IMR-90 (cell line): ENCODE measurements around the gene ANKRD11. TPM values are rescaled to one million over a fixed set of nuclear protein-coding genes. Genes with fewer than 3 reads are reported as not detected.

Experiments
- ATAC-seq: fragments of 200-7000 bp; cut with Tn5 transposase; 2 replicates; pipeline ENCODE4 v1.9.1; 2020; ENCODE audit warnings: low read depth, mild to moderate bottlenecking, moderate library complexity
- BruUV-seq: library from RNA; stranded (reverse); fragments of 400-500 nt; replicated peaks from 2 replicates; lab custom pipeline; 2021; lab: Mats Ljungman, UMichigan
- CTCF ChIA-PET: fragments of 300-600 bp; formaldehyde crosslinking; extraction: SDS; loops from one replicate; lab custom pipeline; 2021; ENCODE audit warnings: antibody characterized with exemption; lab: Yijun Ruan, JAX
- POLR2A ChIA-PET: fragments of 300-600 bp; sonication (Branson Sonifier 250); formaldehyde crosslinking; loops from one replicate; lab custom pipeline; 2022; ENCODE audit warnings: antibody characterized with exemption; ENCODE audit not compliant: unreplicated experiment; lab: Charles Lee
- DNase-seq: peaks from one replicate; pipeline ENCODE4 v3.0.0; 2013
- H2AFZ ChIP-seq: replicated peaks from 2 replicates; pipeline ENCODE3; 2013; ENCODE audit warnings: low read length, mild to moderate bottlenecking; ENCODE audit not compliant: poor library complexity
- H2AK5ac ChIP-seq: 2 replicates; pipeline ENCODE4 v1.6.1; 2013; ENCODE audit warnings: low read depth, low read length, inconsistent platforms
- H2AK9ac ChIP-seq: replicated peaks from 2 replicates; pipeline ENCODE3; 2013; ENCODE audit warnings: mild to moderate bottlenecking, low read depth, low read length, moderate library complexity; ENCODE audit not compliant: poor library complexity
- H2BK120ac ChIP-seq: 2 replicates; pipeline ENCODE4 v1.6.1; 2013; ENCODE audit warnings: low read depth, low read length, inconsistent platforms
- H2BK15ac ChIP-seq: 3 replicates; pipeline ENCODE4 v1.6.1; 2013; ENCODE audit warnings: low read depth, low read length, inconsistent platforms
- H2BK20ac ChIP-seq: 2 replicates; pipeline ENCODE4 v1.6.1; 2013; ENCODE audit warnings: low read depth, mild to moderate bottlenecking, inconsistent platforms, low read length, moderate library complexity
- H2BK5ac ChIP-seq: 2 replicates; pipeline ENCODE4 v1.6.1; 2013; ENCODE audit warnings: mild to moderate bottlenecking, low read depth, low read length, inconsistent platforms; ENCODE audit not compliant: poor library complexity, severe bottlenecking
- H3K14ac ChIP-seq: replicated peaks from 2 replicates; pipeline ENCODE4 v1.6.1; 2013; ENCODE audit warnings: low read depth, low read length, inconsistent platforms
- H3K18ac ChIP-seq: 2 replicates; pipeline ENCODE4 v1.6.1; 2013; ENCODE audit warnings: low read depth, low read length, control low read depth
- H3K23ac ChIP-seq: 2 replicates; pipeline ENCODE4 v1.6.1; 2013; ENCODE audit warnings: low read depth, low read length, inconsistent platforms
- H3K27ac ChIP-seq: 2 replicates; pipeline ENCODE4 v1.5.1; 2013; ENCODE audit warnings: mild to moderate bottlenecking, control low read depth, low read length; ENCODE audit not compliant: insufficient read depth
- H3K27me3 ChIP-seq: 2 replicates; pipeline ENCODE4 v1.6.1; 2013; ENCODE audit warnings: low read length; ENCODE audit not compliant: control insufficient read depth, insufficient read depth
- H3K36me3 ChIP-seq: 2 replicates; pipeline ENCODE4 v1.6.1; 2013; ENCODE audit warnings: low read length, mixed read lengths; ENCODE audit not compliant: control insufficient read depth, insufficient read depth
- H3K4ac ChIP-seq: 2 replicates; pipeline ENCODE4 v1.6.1; 2013; ENCODE audit warnings: low read depth, low read length, inconsistent platforms
- H3K4me1 ChIP-seq: 2 replicates; pipeline ENCODE4 v1.6.1; 2013; ENCODE audit warnings: low read length, mixed read lengths; ENCODE audit not compliant: control insufficient read depth, insufficient read depth
- H3K4me2 ChIP-seq: 2 replicates; pipeline ENCODE4 v1.6.1; 2013; ENCODE audit warnings: low read depth, mild to moderate bottlenecking, control low read depth, low read length, moderate library complexity
- H3K4me3 ChIP-seq: 2 replicates; pipeline ENCODE4 v1.5.1; 2013; ENCODE audit warnings: low read depth, mild to moderate bottlenecking, control low read depth, low read length, moderate library complexity; ENCODE audit not compliant: insufficient read depth
- H3K56ac ChIP-seq: 2 replicates; pipeline ENCODE4 v1.6.1; 2013; ENCODE audit warnings: low read length, inconsistent platforms; ENCODE audit not compliant: insufficient read depth; ENCODE audit errors: extremely low read depth
- H3K79me1 ChIP-seq, 2 experiments: 2 replicates each; pipeline ENCODE4 v1.6.1; 2013; ENCODE audit warnings: low read length in 2 of 2, inconsistent platforms in 1 of 2, low read depth in 1 of 2
- H3K9ac ChIP-seq: 2 replicates; pipeline ENCODE4 v1.6.1; 2013; ENCODE audit warnings: low read depth, low read length, control low read depth
- H3K9me1 ChIP-seq: 2 replicates; pipeline ENCODE4 v1.6.1; 2013; ENCODE audit warnings: low read length, inconsistent platforms; ENCODE audit not compliant: insufficient read depth
- H3K9me3 ChIP-seq: 2 replicates; pipeline ENCODE4 v1.6.1; 2013; ENCODE audit warnings: low read length; ENCODE audit not compliant: control insufficient read depth, insufficient read depth
- H4K20me1 ChIP-seq: 2 replicates; pipeline ENCODE4 v1.6.1; 2013; ENCODE audit warnings: low read length, inconsistent platforms; ENCODE audit not compliant: insufficient read depth
- H4K5ac ChIP-seq: 2 replicates; pipeline ENCODE4 v1.6.1; 2013; ENCODE audit warnings: mild to moderate bottlenecking, low read depth, low read length, control low read depth
- H4K8ac ChIP-seq, 2 experiments: 2 replicates each; pipeline ENCODE4 v1.6.1; 2013; ENCODE audit warnings: low read depth in 2 of 2, low read length in 2 of 2, control low read depth in 1 of 2, inconsistent platforms in 1 of 2
- H4K91ac ChIP-seq: 2 replicates; pipeline ENCODE4 v1.6.1; 2013; ENCODE audit warnings: low read depth, low read length, inconsistent platforms; ENCODE audit not compliant: insufficient read depth
- BHLHE40 ChIP-seq: fragments of 150-350 bp; IDR thresholded peaks from 2 replicates; pipeline ENCODE4 v1.6.1; 2016; ENCODE audit warnings: mild to moderate bottlenecking, low read depth, low read length
- CEBPB ChIP-seq: IDR thresholded peaks from 2 replicates; pipeline ENCODE4 v1.6.1; 2012; ENCODE audit warnings: low read depth, low read length, improper control_type of control experiment
- CHD1 ChIP-seq: IDR thresholded peaks from 2 replicates; pipeline ENCODE4 v1.6.1; 2012; ENCODE audit warnings: low read depth, low read length, improper control_type of control experiment
- MAFK ChIP-seq: IDR thresholded peaks from 2 replicates; pipeline ENCODE4 v1.6.1; 2012; ENCODE audit warnings: low read depth, low read length, improper control_type of control experiment
- MAZ ChIP-seq: IDR thresholded peaks from 2 replicates; pipeline ENCODE4 v1.6.1; 2012; ENCODE audit warnings: low read depth, mild to moderate bottlenecking, low read length, improper control_type of control experiment, moderate library complexity, borderline replicate concordance
- MXI1 ChIP-seq: IDR thresholded peaks from 2 replicates; pipeline ENCODE4 v1.6.1; 2012; ENCODE audit warnings: low read depth, mild to moderate bottlenecking, low read length, moderate library complexity, borderline replicate concordance
- NFE2L2 ChIP-seq: fragments of 150-350 bp; IDR thresholded peaks from 2 replicates; pipeline ENCODE4 v1.6.1; 2016; ENCODE audit warnings: low read depth, mild to moderate bottlenecking, low read length
- POLR2A ChIP-seq: IDR thresholded peaks from 2 replicates; pipeline ENCODE4 v1.6.1; 2012; ENCODE audit warnings: mild to moderate bottlenecking, low read depth, low read length
- RAD21 ChIP-seq: IDR thresholded peaks from 2 replicates; pipeline ENCODE4 v1.6.1; 2012; ENCODE audit warnings: low read length, improper control_type of control experiment
- RCOR1 ChIP-seq: IDR thresholded peaks from 2 replicates; pipeline ENCODE4 v1.6.1; 2012; ENCODE audit warnings: mild to moderate bottlenecking, low read length, improper control_type of control experiment; ENCODE audit not compliant: insufficient replicate concordance
- RFX5 ChIP-seq: IDR thresholded peaks from 2 replicates; pipeline ENCODE4 v1.8.0; 2012; ENCODE audit warnings: low read depth, mild to moderate bottlenecking, low read length, moderate library complexity
- SMC3 ChIP-seq: fragments of 150-350 bp; IDR thresholded peaks from 2 replicates; pipeline ENCODE4 v1.6.1; 2016; ENCODE audit warnings: low read depth, mild to moderate bottlenecking, antibody characterized with exemption, low read length, moderate library complexity
- USF2 ChIP-seq: fragments of 150-350 bp; IDR thresholded peaks from 2 replicates; pipeline ENCODE4 v1.6.1; 2017; ENCODE audit warnings: mild to moderate bottlenecking, antibody characterized with exemption, low read length, low read depth
- WGBS, 2 experiments: methylation state at CpG; one replicate each; pipeline versions ENCODE4 v1.1.5 to v1.1.7; 2013; ENCODE audit warnings: missing lambda C conversion rate in 2 of 2; ENCODE audit not compliant: insufficient read length in 1 of 2; ENCODE audit errors: extremely low coverage in 2 of 2; 5-methylcytosine and 5-hydroxymethylcytosine counted together
- dilution Hi-C: fragments of 300-500 bp; cut with HindIII; formaldehyde crosslinking; loops from one replicate; pipeline ENCODE4 v1.14.3; 2018; ENCODE audit warnings: low sequenced_read_pairs; ENCODE audit not compliant: unreplicated experiment
- in situ Hi-C: fragments of 300-500 bp; cut with MboI; formaldehyde crosslinking; loops from 3 replicates; pipeline ENCODE4 v1.14.3; 2019; ENCODE audit warnings: low sequenced_read_pairs, inconsistent platforms, mixed read lengths
- intact Hi-C: fragments of 100-400 bp; cut with micrococcal nuclease; formaldehyde crosslinking; loops from 2 replicates; pipeline ENCODE4 v1.10.0; 2022
- polyA plus RNA-seq, 3 experiments: library from polyadenylated mRNA; depleted of rRNA; stranded (reverse); fragments of >200 nt; gene quantifications; 2 replicates each; pipeline ENCODE4 v1.2.3, GENCODE V29; 2012; ENCODE audit warnings: low replicate concordance in 1 of 3
- total RNA-seq: library from RNA; depleted of rRNA; stranded (reverse); fragments of >200 nt; gene quantifications from 2 replicates; pipeline ENCODE4 v1.2.3, GENCODE V29; 2012
- TF ChIP-seq, protein P1 (sequence below): conservative IDR thresholded peaks from 2 replicates; pipeline ENCODE4 v1.5.1; 2012; ENCODE audit warnings: mild to moderate bottlenecking, low read depth, low read length, improper control_type of control experiment
- TF ChIP-seq, protein P2 (sequence below): fragments of 150-350 bp; IDR thresholded peaks from 2 replicates; pipeline ENCODE4 v1.6.1; 2016; ENCODE audit warnings: low read depth, mild to moderate bottlenecking, low read length, moderate library complexity, borderline replicate concordance

The ANKRD11 gene
- total and polyA plus RNA-seq, 2 of the 4 experiments (the other 2 are of a cell fraction) = 46.8 to 71.9 TPM

DNA sequence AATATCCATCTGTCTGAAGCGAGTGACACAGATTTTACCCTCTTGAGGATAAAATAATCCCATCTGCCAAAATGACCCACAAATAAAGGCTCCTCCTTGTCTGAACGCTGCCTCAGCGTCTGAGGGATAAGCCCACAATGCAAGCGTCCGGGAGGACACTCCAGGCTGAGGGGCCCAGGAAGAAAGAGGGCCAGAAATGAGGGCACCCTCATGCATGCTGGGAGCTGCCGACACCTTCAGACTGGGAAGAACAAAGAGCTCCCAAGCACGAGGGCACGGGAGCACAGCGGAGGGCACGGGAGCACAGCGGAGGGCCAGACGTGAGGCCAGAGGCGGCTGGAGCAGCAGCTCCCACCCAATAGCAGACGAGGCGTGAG is 145.9 kb downstream of the ANKRD11 start:
- POLR2A ChIA-PET = no interaction called here
- dilution Hi-C loops = no loop called here
- WGBS, 2 experiments = 48% methylated on average over 11 of the region's 15 CpGs; no CpG with 5 or more reads in 1 of the 2 experiments

More for the DNA sequence above, 145.9 kb downstream of the ANKRD11 start:
- Histone ChIP-seq H3K79me1 (peaks cover 16 to 79% of the 10 kb centered on the region in 2 experiments; a peak in 3 of 4 replicates), H2BK5ac (no peak overlapping the region), H4K8ac (peak overlapping the region in 1 of 2 experiments; percentile 2; a peak in 1 of 4 replicates), H2BK20ac (no peak overlapping the region), H4K20me1 (peaks cover 97% of the 10 kb centered on the region), H3K4me1 (peaks cover 20% of the 10 kb centered on the region), H2AFZ (peak overlapping the region; percentile 30), H3K9me3 (no peaks in the 10 kb centered on the region), H4K5ac (no peak overlapping the region), H3K4ac (no peak overlapping the region), H3K18ac (no peak overlapping the region; the same call in 1 of the 2 replicates), H2BK15ac (no peak overlapping the region), H2BK120ac (no peak overlapping the region), H3K4me3 (no peak overlapping the region), H3K9ac (no peak overlapping the region), H3K4me2 (no peak overlapping the region; the same call in 1 of the 2 replicates), H2AK5ac (0 out of 2 replicates have a peak overlapping the region, but pooled peaks have one; percentile 7), H2AK9ac (no peak overlapping the region), H3K27ac (no peak overlapping the region), H3K23ac (0 out of 2 replicates have a peak overlapping the region, but pooled peaks have one; percentile 6), H3K9me1 (peaks cover 40% of the 10 kb centered on the region), H3K27me3 (no peaks in the 10 kb centered on the region), H3K56ac (no peak overlapping the region), H3K14ac (peak overlapping the region; percentile 0; the same call in 1 of the 2 replicates), H4K91ac (no peak overlapping the region; the same call in 1 of the 2 replicates), H3K36me3 (no peaks in the 10 kb centered on the region)
- BruUV-seq = no TSS peak
- in situ Hi-C loops = no loop called here
- intact Hi-C loops = no loop called here
- ATAC-seq = no peak; the same call in 1 of the 2 replicates
- no peak for DNase-seq
- no peak for TF ChIP-seq BHLHE40
- TF ChIP-seq CEBPB = no peak
- no peak for TF ChIP-seq MAZ
- TF ChIP-seq, protein P1, sequence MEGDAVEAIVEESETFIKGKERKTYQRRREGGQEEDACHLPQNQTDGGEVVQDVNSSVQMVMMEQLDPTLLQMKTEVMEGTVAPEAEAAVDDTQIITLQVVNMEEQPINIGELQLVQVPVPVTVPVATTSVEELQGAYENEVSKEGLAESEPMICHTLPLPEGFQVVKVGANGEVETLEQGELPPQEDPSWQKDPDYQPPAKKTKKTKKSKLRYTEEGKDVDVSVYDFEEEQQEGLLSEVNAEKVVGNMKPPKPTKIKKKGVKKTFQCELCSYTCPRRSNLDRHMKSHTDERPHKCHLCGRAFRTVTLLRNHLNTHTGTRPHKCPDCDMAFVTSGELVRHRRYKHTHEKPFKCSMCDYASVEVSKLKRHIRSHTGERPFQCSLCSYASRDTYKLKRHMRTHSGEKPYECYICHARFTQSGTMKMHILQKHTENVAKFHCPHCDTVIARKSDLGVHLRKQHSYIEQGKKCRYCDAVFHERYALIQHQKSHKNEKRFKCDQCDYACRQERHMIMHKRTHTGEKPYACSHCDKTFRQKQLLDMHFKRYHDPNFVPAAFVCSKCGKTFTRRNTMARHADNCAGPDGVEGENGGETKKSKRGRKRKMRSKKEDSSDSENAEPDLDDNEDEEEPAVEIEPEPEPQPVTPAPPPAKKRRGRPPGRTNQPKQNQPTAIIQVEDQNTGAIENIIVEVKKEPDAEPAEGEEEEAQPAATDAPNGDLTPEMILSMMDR = no peak
- TF ChIP-seq SMC3 = no peak
- TF ChIP-seq POLR2A = no peak
- no peak for TF ChIP-seq MAFK
- TF ChIP-seq RAD21 = no peak
- TF ChIP-seq, protein P2, sequence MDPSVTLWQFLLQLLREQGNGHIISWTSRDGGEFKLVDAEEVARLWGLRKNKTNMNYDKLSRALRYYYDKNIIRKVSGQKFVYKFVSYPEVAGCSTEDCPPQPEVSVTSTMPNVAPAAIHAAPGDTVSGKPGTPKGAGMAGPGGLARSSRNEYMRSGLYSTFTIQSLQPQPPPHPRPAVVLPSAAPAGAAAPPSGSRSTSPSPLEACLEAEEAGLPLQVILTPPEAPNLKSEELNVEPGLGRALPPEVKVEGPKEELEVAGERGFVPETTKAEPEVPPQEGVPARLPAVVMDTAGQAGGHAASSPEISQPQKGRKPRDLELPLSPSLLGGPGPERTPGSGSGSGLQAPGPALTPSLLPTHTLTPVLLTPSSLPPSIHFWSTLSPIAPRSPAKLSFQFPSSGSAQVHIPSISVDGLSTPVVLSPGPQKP = no peak
- TF ChIP-seq NFE2L2 = no peak
- no peak for TF ChIP-seq RFX5
- no peak for TF ChIP-seq USF2
- TF ChIP-seq RCOR1 = no peak
- TF ChIP-seq MXI1 = no peak
- no peak for TF ChIP-seq CHD1
- CTCF ChIA-PET = no interaction called here
